Right lobe of liver (tissue), 6 donors: ENCODE results near the gene RRP1. TPM values are rescaled to one million over a fixed set of nuclear protein-coding genes. Genes with fewer than 3 reads are reported as not detected.

Experiments
- ATAC-seq, 4 donors: fragments of 200-7000 bp; cut with Tn5 transposase; one replicate each; pipeline ENCODE4 v1.9.1; 2020; ENCODE audit warnings: mild to moderate bottlenecking in 4 of 4, moderate library complexity in 4 of 4
- DNase-seq, 3 donors: peaks; one replicate each; pipeline ENCODE4 v3.0.0-alpha.2; 2020
- H3K27ac ChIP-seq, 3 donors: fragments of 200-600 bp; one replicate each; pipeline ENCODE4 v1.8.0; 2022
- H3K27me3 ChIP-seq, 2 donors: fragments of 200-600 bp; one replicate each; pipeline ENCODE4 v1.8.0; 2022
- H3K36me3 ChIP-seq, 4 donors: fragments of 200-600 bp; sonication (generic) in 1 of 4; one replicate each; pipeline versions ENCODE4 v1.5.1 to v1.8.0; 2017 to 2022; ENCODE audit warnings: control low read depth in 1 of 4
- H3K4me1 ChIP-seq, 4 donors: fragments of 200-600 bp; sonication (generic) in 1 of 4; one replicate each; pipeline versions ENCODE4 v1.5.1 to v1.8.0; 2017 to 2022; ENCODE audit warnings: control low read depth in 1 of 4
- H3K4me3 ChIP-seq, 3 donors: fragments of 200-600 bp; one replicate each; pipeline ENCODE4 v1.8.0; 2022
- H3K9me3 ChIP-seq, 4 donors: fragments of 200-600 bp; sonication (generic) in 1 of 4; one replicate each; pipeline versions ENCODE4 v1.5.1 to v1.8.0; 2017 to 2022; ENCODE audit warnings: control low read depth in 1 of 4
- POLR2A ChIP-seq: fragments of 450-650 bp; IDR thresholded peaks from one replicate; pipeline ENCODE4 v1.6.1; 2017; ENCODE audit warnings: antibody characterized with exemption, mild to moderate bottlenecking
- WGBS: methylation state at CpG from one replicate; pipeline ENCODE4 v1.1.6; 2018; ENCODE audit warnings: low coverage, low lambda C conversion rate; ENCODE audit not compliant: insufficient coverage; ENCODE audit errors: missing lambda C conversion rate; 5-methylcytosine and 5-hydroxymethylcytosine counted together
- intact Hi-C, 2 donors: fragments of 100-400 bp; cut with DNase I; formaldehyde crosslinking; loops; one replicate each; pipeline versions ENCODE4 v1.11.2 to v1.14.1; 2022
- total RNA-seq, 6 experiments: library from RNA; depleted of rRNA in 2 of 6; stranded (reverse); fragments of >200 nt in 2 of 6; fragmentation: NEBNext Ultra II Directional in 3 of 6; extraction: Animal tissue kit (Norgen Biotek cat#: 25700) in 3 of 6; gene quantifications; one replicate each; pipeline versions ENCODE4 v1.1.0 to v1.2.4, GENCODE V29; 2016 to 2023
- TF ChIP-seq, protein P1 (sequence below), 4 donors: fragments of 200-600 bp in 3 of 4; fragments of 450-650 bp in 1 of 4; IDR thresholded peaks; one replicate each; pipeline versions ENCODE4 v1.5.1 to v1.8.0; 2016 to 2022; ENCODE audit warnings: antibody characterized with exemption in 4 of 4, mild to moderate bottlenecking in 2 of 4
- donor health status: DM: no; HTN: yes; CAD: no.
- donor health status: DM: no; HTN: no; CAD: no.
- donor health status: DM: no; HTN: no; CAD: no.
- donor health status: DM: no; HTN: yes; CAD: no.
- donor health status: DM: no; HTN: yes; CAD: no.

The RRP1 gene
- total RNA-seq, 6 experiments from 2014 or later, result 8.8 to 25.1 (median 12.9) TPM

DNA sequence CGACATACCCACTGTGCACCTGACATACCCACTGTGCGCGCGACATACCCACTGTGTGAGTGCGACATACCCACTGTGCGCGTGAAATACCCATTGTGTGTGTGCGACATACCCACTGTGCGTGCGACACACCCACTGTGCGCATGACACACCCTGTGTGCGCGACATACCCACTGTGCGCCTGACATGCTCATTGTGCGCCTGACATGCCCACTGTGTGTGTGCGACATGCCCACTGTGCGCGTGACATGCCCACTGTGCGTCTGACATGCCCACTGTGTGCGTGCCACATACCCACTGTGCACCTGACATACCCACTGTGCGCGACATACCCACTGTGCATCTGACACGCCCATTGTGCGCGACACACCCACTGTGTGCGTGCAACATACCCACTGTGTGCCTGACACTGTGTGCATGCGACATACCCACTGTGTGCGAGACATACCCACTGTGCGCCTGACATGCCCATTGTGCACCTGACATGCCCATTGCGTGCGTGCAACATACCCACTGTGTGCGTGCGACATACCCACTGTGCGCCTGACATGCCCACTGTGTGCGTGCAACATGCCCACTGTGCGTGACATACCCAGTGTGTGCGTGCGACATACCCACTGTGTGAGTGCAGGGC, 2.5 kb upstream of the RRP1 start:
- intact Hi-C loops, result no loop called here
- DNase-seq, result no peak
- H3K36me3 ChIP-seq, result peaks cover 0 to 4% (median 2%) of the 10 kb centered on the region in 4 donors
- TF ChIP-seq, protein P1, sequence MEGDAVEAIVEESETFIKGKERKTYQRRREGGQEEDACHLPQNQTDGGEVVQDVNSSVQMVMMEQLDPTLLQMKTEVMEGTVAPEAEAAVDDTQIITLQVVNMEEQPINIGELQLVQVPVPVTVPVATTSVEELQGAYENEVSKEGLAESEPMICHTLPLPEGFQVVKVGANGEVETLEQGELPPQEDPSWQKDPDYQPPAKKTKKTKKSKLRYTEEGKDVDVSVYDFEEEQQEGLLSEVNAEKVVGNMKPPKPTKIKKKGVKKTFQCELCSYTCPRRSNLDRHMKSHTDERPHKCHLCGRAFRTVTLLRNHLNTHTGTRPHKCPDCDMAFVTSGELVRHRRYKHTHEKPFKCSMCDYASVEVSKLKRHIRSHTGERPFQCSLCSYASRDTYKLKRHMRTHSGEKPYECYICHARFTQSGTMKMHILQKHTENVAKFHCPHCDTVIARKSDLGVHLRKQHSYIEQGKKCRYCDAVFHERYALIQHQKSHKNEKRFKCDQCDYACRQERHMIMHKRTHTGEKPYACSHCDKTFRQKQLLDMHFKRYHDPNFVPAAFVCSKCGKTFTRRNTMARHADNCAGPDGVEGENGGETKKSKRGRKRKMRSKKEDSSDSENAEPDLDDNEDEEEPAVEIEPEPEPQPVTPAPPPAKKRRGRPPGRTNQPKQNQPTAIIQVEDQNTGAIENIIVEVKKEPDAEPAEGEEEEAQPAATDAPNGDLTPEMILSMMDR (IDR thresholded peaks at IDR 0.05), result no peak
- no peak for TF ChIP-seq POLR2A
- no peak for ATAC-seq
- 93% methylated on average over 11 of the region's 38 CpGs for WGBS
- H3K9me3 ChIP-seq, result no peaks in the 10 kb centered on the region
- H3K27ac ChIP-seq, result no peak overlapping the region
- no peaks in the 10 kb centered on the region for H3K27me3 ChIP-seq
- H3K4me3 ChIP-seq, result no peak overlapping the region
- H3K4me1 ChIP-seq, result peaks cover 0 to 30% (median 12%) of the 10 kb centered on the region in 4 donors

DNA sequence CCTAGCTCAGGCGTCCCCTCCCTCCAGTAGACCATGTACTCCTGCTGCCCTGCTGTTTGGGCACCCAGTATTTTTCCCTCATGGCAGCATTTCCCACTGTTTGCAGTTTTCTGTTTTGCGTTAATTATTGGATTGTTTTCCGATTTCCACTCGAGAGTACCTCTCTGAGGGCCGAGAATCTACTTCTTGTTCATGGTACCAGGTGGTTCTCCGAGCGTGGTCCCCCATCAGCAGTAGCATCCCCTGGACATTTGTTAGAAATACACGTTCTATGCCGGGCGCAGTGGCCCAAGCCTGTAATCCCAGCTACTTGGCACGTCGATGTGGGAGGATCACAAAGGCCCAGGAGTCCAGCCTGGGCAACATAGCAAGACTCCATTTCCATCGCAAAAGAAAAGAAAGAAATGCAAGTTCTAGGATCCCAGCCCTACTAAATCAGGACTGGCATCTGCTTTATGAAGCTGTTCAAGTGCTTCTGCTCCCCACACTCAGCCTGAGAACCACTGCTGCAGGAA, 690 bp downstream of the RRP1 start:
- H3K4me3 ChIP-seq, result peak overlapping the region; percentile 74 to 96 (median 93)
- no peaks in the 10 kb centered on the region for H3K9me3 ChIP-seq
- H3K27ac ChIP-seq, result peak overlapping the region in 2 of 3 donors; percentile 70 to 93
- H3K27me3 ChIP-seq, result no peaks in the 10 kb centered on the region
- no peak for DNase-seq
- peaks cover 0 to 12% (median 5%) of the 10 kb centered on the region in 4 donors for H3K4me1 ChIP-seq
- no peak for ATAC-seq
- intact Hi-C loops, result no loop called here
- TF ChIP-seq, protein P1 (IDR thresholded peaks at IDR 0.05), result no peak
- TF ChIP-seq POLR2A, result no peak
- WGBS, result 7% methylated on average over 13 of the region's 13 CpGs
- peaks cover 0 to 29% (median 14%) of the 10 kb centered on the region in 4 donors for H3K36me3 ChIP-seq

- 90% methylated on average over 6 of the region's 8 CpGs for WGBS
- Histone ChIP-seq H3K4me3 (no peak overlapping the region), H3K9me3 (no peaks in the 10 kb centered on the region), H3K36me3 (peaks cover 0 to 42% (median 23%) of the 10 kb centered on the region in 4 donors), H3K27me3 (no peaks in the 10 kb centered on the region), H3K4me1 (peaks cover 0 to 12% (median 5%) of the 10 kb centered on the region in 4 donors), H3K27ac (no peak overlapping the region)
- intact Hi-C loops, result no loop called here
- TF ChIP-seq POLR2A, result no peak
- TF ChIP-seq, protein P1 (IDR thresholded peaks at IDR 0.05), result no peak
- DNase-seq (no peak), ATAC-seq (no peak)
Measured at GRCh38 chr21:43792406-43792805, 3.0 kb downstream of the RRP1 start.

DNA sequence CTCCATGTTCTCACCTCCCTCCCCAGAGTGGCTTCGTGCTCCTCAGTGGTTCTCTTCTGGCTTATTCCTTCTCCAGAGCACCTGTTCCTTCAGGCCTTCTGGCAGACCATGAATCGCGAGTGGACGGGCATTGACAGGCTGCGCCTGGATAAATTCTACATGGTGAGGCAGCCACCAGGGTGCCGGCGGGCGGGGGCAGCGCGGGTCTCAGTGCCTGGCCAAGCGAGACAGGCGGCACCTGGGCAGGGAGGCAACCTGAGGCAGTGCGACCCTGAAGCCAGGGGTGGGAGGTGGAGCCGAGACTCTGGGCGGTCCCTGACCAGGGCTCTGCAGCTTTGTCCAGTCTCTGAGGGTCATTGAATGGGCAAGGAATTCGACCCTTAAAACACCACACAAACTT, 3.9 kb downstream of the RRP1 start:
- DNase-seq (no peak), ATAC-seq (no peak)
- intact Hi-C loops, result no loop called here
- no peaks in the 10 kb centered on the region for H3K27me3 ChIP-seq
- H3K36me3 ChIP-seq, result peaks cover 0 to 50% (median 30%) of the 10 kb centered on the region in 4 donors
- no peaks in the 10 kb centered on the region for H3K9me3 ChIP-seq
- no peak overlapping the region for H3K27ac ChIP-seq
- TF ChIP-seq, protein P1 (IDR thresholded peaks at IDR 0.05), result no peak
- TF ChIP-seq POLR2A, result no peak
- H3K4me3 ChIP-seq, result no peak overlapping the region
- peaks cover 0 to 12% (median 5%) of the 10 kb centered on the region in 4 donors for H3K4me1 ChIP-seq
- 94% methylated on average over 5 of the region's 16 CpGs for WGBS
